HepG2 (cell line): Measurements from ENCODE around the gene ZNF189. TPM values are rescaled to one million over a fixed set of nuclear protein-coding genes. Genes with fewer than 3 reads are reported as not detected.

ENCODE experiments used
- CAMTA2 ChIP-seq: sonication (generic); formaldehyde crosslinking; IDR thresholded peaks from 2 replicates; pipeline ENCODE4 v1.4.0; 2020; ENCODE audit warnings: mild to moderate bottlenecking, missing genetic modification reagents, borderline replicate concordance
- CCDC6 ChIP-seq: sonication (generic); formaldehyde crosslinking; IDR thresholded peaks from 2 replicates; pipeline ENCODE4 v1.8.1; 2022; ENCODE audit warnings: mild to moderate bottlenecking, missing genetic modification reagents, moderate library complexity
- FOSL2 ChIP-seq: sonication (generic); formaldehyde crosslinking; IDR thresholded peaks from 2 replicates; pipeline ENCODE4 v1.4.0; 2020; ENCODE audit warnings: missing genetic modification reagents
- HES4 ChIP-seq: sonication (generic); formaldehyde crosslinking; IDR thresholded peaks from 2 replicates; pipeline ENCODE4 v1.9.0; 2021; ENCODE audit warnings: mild to moderate bottlenecking, missing genetic modification reagents, borderline replicate concordance
- HIC2 ChIP-seq: sonication (generic); formaldehyde crosslinking; IDR thresholded peaks from 2 replicates; pipeline ENCODE4 v1.9.0; 2022; ENCODE audit warnings: low read depth, missing genetic modification reagents
- HMG20B ChIP-seq: conservative IDR thresholded peaks from 2 replicates; pipeline ENCODE4 v1.6.1; 2016; ENCODE audit warnings: missing genetic modification reagents, missing compliant biosample characterization
- KMT2A ChIP-seq: sonication (generic); formaldehyde crosslinking; IDR thresholded peaks from 2 replicates; pipeline ENCODE4 v1.4.0; 2020; ENCODE audit warnings: missing genetic modification reagents
- NR2F2 ChIP-seq: IDR thresholded peaks from 2 replicates; pipeline ENCODE4 v1.6.1; 2012; ENCODE audit warnings: low read depth, inconsistent platforms, borderline replicate concordance
- REPIN1 ChIP-seq: sonication (generic); formaldehyde crosslinking; IDR thresholded peaks from 2 replicates; pipeline ENCODE4 v1.8.0; 2022; ENCODE audit warnings: missing genetic modification reagents, low read depth, mild to moderate bottlenecking, borderline replicate concordance
- RFXANK ChIP-seq: IDR thresholded peaks from 2 replicates; pipeline ENCODE4 v1.6.1; 2016
- ZBTB26 ChIP-seq: IDR thresholded peaks from 2 replicates; pipeline ENCODE4 v1.6.1; 2016; ENCODE audit warnings: missing compliant biosample characterization, missing genetic modification reagents, borderline replicate concordance
- ZBTB49 ChIP-seq: sonication (generic); formaldehyde crosslinking; IDR thresholded peaks from 2 replicates; pipeline ENCODE4 v1.4.0; 2020; ENCODE audit warnings: missing genetic modification reagents, borderline replicate concordance
- ZNF138 ChIP-seq: sonication (generic); formaldehyde crosslinking; IDR thresholded peaks from 2 replicates; pipeline ENCODE4 v1.5.0; 2020; ENCODE audit warnings: mild to moderate bottlenecking, low read depth, missing genetic modification reagents
- ZNF569 ChIP-seq: sonication (generic); formaldehyde crosslinking; IDR thresholded peaks from 2 replicates; pipeline ENCODE4 v1.5.0; 2020; ENCODE audit warnings: mild to moderate bottlenecking, missing genetic modification reagents, moderate library complexity, borderline replicate concordance
- ZNF766 ChIP-seq: sonication (generic); formaldehyde crosslinking; IDR thresholded peaks from 2 replicates; pipeline ENCODE4 v1.5.0; 2020; ENCODE audit warnings: missing genetic modification reagents, borderline replicate concordance
- polyA plus RNA-seq, 8 experiments: library from polyadenylated mRNA; depleted of rRNA in 3 of 8; stranded (reverse) in 7 of 8; unstranded in 1 of 8; fragments of >200 nt; fragmentation: Illumina TruSeq in 4 of 8; extraction: Trizol in 4 of 8; gene quantifications; 2 replicates each; pipeline versions ENCODE4 v1.2.1 to v1.2.3, GENCODE V29; 2011 to 2016; ENCODE audit warnings: low read depth in 4 of 8, missing spikeins in 1 of 8, mixed read lengths in 1 of 8; ENCODE audit not compliant: insufficient read depth in 1 of 8
- total RNA-seq, 5 experiments: library from RNA; depleted of rRNA; stranded (reverse); fragments of >200 nt; fragmentation: Illumina TruSeq; extraction: Trizol; gene quantifications; 2 replicates each; pipeline ENCODE4 v1.2.3, GENCODE V29; 2016; ENCODE audit warnings: low read depth in 1 of 5
- TF ChIP-seq, protein P1 (sequence below): IDR thresholded peaks from 2 replicates; pipeline ENCODE4 v1.6.1; 2012; ENCODE audit warnings: inconsistent platforms

The ZNF189 gene
- total and polyA plus RNA-seq, 2 of the 13 experiments (the other 11 are each of a cell fraction or from before 2014, with no cell fraction given) = 8.4 to 50.0 TPM

DNA sequence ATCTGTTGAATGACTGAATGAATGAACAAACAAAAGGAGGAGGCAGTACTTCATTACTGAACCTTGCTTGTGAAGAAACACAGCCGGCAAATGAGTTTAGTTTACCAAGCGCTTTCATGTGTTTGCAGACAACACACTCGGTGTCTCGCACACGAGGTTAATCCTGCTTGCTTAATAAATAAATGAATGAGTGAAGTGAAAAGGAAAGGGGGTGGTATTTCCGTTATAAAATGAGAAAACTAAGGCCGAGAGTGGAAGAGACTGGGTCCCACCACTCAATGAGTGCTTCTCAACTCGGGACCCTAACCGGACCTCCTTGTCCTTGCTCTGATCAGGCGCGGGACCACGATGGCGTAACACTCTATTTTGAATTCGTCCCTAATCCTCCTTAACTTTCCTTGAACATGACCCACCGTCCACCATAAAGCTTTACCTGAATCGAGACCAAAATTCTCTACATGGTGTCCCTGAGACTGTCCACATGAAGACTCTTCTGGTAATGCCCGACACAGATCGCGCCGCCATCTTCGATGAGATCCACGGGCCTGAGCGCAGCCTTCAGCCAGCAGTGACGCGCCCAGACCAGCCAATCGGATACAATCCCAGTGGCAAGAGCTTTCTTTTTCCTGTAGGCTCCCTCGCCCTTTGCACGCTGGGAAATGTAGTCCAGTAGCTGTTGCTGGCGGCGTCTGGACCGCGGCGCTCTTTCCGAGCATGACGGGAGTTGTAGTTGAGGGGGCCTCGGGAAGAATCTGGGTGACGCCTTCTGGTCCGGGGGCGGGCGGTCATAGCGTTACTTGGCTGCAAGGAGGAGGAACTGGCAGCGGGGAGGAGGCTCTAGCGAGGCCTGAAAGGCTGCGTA is at the start of gene ZNF189, which contains the start of gene MRPL50 (continued):
- TF ChIP-seq ZNF569 (no peak), ZNF138 (CRISPR knock-in tag) (no peak; the same call in 1 of the 2 replicates), ZBTB26 (peak; percentile 63; the same call in 1 of the 2 replicates), HES4 (no peak), HIC2 (CRISPR knock-in tag) (no peak), CAMTA2 (CRISPR knock-in tag) (no peak), NR2F2 (no peak), RFXANK (CRISPR knock-in tag) (peak; percentile 89; the same call in 1 of the 2 replicates), REPIN1 (CRISPR knock-in tag) (peak; percentile 87), FOSL2 (CRISPR knock-in tag) (peak; percentile 67), ZBTB49 (no peak), CCDC6 (CRISPR knock-in tag) (peak; percentile 87; the same call in 1 of the 2 replicates), ZNF766 (CRISPR knock-in tag) (0 out of 2 replicates have a peak, but pooled peaks have one; percentile 31), KMT2A (CRISPR knock-in tag) (peak; percentile 97), HMG20B (CRISPR knock-in tag) (no peak)
- TF ChIP-seq, protein P1, sequence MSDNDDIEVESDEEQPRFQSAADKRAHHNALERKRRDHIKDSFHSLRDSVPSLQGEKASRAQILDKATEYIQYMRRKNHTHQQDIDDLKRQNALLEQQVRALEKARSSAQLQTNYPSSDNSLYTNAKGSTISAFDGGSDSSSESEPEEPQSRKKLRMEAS = peak; percentile 52
